NCI-H774 (cell line): ENCODE measurements around the gene CCDC183.
"Not testable (repeated sequence)": the region's sequence is repeated elsewhere in the genome, so short reads cannot be mapped to it uniquely, and the experiment has no call there.

Source experiments
- DNase-seq: peaks from one replicate; lab custom pipeline; 2025; lab: John Stamatoyannopoulos, UW

Gene CCDC183

GRCh38 chr9:136799854-136800657 is 3.9 kb downstream of the CCDC183 start:
- peak; percentile 95 for DNase-seq

DNA sequence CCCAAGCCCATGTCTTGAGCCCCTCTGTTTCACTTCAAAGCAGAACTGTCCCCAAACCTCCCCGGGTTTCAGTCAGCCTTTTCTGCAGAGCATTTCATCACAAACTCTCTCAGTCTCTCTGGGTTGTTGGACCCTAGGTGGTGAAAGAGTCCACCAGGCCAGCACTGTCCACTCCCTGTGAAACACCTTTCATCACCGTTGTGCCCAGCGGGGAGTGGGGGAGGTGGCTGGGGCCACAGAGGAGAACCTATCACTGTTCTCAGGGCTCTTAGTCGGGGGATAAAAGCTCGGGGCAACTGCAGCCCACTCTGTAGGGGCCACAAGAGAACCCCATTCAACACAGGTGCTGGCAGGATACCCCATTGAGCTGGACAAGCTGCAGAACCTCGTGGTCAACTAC is 6.2 kb downstream of the CCDC183 start:
- DNase-seq = no peak

- DNase-seq = not testable (repeated sequence)
Measured at GRCh38 chr9:136803009-136803550, 6.9 kb downstream of the CCDC183 start.

DNA sequence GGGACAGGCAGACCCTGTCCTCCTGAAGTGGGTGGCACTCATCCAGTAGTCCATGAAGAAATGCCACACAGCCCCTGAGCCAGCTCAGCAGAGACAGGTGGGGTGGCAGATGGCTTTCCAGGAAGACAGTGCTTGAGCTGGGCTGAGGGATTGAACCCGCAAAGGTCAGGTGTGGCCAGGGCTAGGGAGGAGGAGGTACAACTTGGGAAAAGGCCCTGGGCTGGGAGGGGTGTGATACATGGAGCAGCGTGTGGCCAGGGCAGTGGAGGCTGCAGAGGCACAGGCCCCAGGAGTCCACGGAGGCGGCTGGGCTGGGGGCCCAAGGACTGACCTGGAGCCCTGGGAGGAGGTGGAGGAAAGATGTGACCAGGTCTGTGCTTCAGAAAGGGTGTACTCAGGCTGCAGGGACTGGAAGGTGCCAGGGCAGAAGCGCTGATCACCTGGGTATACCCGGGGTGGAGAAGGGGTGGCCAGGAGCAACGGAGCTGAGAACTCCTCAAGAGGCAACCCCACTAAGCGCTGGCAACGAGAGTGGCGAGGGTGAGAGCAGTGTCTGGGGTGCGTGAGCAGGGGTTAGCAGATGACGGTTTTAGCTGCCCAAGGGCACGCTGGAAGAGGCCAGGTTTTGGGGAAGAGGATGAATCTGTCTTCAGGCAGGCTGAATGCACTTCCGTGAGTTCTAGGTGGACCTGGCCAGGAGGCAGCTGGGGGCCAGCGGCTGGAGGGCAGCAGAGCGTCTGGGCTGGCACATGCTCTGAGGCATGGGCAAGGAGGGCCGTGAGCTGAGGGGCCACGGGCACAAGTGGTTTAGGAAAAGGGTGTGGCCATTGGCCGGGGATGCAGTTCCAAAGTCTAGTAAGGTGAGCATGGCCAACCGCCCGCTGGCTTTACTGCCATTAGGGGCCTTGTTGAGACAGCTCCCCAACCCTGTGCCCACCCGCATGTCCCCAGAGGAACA is 7.7 kb downstream of the CCDC183 start:
- no peak for DNase-seq

GRCh38 chr9:136804509-136805206 is 8.5 kb downstream of the CCDC183 start:
- no peak for DNase-seq

DNA sequence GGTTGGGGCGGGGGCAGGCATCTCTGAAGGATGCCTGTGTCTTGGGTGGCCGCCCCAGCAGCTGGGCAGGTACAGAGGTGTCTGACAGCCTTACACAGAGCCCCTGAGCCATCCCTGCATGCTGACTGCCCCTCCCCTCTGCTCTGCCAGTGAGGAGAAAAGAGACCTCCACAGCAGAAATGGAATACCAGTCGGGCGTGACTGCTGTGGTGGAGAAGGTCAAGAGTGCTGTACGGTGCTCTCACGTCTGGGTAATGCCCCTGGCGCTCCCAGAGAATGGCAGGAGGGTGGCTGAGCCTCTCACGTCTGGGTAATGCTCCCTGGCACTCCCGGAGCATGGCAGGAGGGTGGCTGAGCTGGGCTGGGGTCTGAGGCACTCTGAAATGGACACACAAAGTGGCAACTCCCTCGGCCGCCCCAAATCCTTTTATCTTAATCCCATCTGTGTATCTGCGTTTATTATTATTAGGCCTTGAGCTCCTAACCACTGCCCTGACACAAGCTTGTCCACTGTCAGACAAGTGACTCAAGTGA is 9.1 kb downstream of the CCDC183 start:
- DNase-seq = no peak

DNA sequence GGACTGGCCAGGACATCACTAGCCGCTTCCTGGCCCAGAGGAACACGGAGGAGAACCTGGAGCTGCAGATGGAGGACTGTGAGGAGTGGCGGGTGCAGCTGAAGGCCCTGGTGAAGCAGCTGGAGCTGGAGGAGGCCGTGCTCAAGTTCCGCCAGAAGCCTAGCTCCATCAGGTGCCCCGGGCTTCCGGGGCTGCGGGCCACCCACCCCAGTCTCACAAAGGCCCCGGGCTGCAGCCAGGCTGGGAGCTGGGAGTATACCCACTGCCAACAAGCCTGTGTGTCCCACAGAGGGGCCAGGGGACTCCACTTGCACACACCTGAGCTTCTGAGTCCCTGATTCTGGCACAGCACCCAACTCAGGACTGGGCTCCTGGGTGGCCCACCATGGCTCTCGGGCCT is 9.9 kb downstream of the CCDC183 start:
- no peak for DNase-seq

GRCh38 chr9:136806631-136807201 is 10.6 kb downstream of the CCDC183 start:
- no peak for DNase-seq

GRCh38 chr9:136807281-136808074 is 11.3 kb downstream of the CCDC183 start, which contains the start of gene RABL6:
TSS of gene RABL6 (plus strand) at chr9:136807948. CDS start at chr9:136808197, 249 bp downstream.
- peak; percentile 85 for DNase-seq

DNA sequence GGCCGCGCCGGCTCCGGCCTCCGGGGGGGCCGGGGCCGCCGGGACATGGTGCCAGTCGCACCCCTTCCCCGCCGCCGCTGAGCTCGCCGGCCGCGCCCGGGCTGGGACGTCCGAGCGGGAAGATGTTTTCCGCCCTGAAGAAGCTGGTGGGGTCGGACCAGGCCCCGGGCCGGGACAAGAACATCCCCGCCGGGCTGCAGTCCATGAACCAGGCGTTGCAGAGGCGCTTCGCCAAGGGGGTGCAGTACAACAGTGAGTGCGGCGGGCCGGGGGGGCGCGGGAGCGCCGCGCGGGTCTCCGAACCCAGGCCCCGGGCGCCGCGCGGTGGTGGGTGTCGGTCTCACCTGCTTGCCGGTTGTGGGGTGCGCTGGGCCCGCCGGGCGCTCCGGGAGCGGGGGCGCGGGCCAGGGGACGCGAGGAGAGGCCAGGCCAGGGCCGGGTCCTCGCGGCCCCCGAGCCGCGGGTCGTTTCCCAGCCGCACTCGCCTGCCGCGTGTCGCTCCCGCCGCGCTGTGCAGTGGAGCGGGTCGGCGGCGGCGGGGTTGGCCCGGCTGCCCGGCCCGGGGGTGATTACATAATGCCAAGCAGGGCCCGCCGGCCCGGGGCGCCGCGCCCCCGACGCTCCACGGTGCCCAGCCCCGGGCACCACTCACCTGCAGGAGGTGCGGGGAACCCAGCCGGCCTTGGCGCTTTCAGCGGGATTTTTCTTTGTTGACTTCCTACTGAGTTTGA is 12.1 kb downstream of the CCDC183 start:
- DNase-seq = no peak

DNA sequence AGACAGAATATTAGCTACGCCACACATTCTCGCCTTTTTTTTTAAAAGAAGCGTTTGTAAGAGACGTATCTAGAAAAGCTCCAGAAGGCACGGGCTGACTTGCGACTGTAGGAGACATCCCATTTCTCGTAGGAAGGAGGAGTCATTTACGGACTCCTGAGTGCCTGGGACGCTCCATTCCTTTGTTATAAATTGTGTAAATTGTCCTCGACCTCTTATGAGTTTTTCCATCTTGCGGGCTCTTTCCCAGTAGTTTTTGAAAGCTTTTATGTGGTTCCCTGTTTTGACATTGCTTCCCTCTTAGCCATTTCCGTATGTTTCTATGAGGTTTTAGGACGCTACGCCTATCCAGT is 12.6 kb downstream of the CCDC183 start:
- DNase-seq = no peak

- no peak for DNase-seq
Measured at GRCh38 chr9:136814725-136815421, 18.7 kb downstream of the CCDC183 start.

GRCh38 chr9:136815422-136815782 is 19.3 kb downstream of the CCDC183 start:
- no peak for DNase-seq

GRCh38 chr9:136820971-136821825 is 25.1 kb downstream of the CCDC183 start:
- DNase-seq = no peak

DNA sequence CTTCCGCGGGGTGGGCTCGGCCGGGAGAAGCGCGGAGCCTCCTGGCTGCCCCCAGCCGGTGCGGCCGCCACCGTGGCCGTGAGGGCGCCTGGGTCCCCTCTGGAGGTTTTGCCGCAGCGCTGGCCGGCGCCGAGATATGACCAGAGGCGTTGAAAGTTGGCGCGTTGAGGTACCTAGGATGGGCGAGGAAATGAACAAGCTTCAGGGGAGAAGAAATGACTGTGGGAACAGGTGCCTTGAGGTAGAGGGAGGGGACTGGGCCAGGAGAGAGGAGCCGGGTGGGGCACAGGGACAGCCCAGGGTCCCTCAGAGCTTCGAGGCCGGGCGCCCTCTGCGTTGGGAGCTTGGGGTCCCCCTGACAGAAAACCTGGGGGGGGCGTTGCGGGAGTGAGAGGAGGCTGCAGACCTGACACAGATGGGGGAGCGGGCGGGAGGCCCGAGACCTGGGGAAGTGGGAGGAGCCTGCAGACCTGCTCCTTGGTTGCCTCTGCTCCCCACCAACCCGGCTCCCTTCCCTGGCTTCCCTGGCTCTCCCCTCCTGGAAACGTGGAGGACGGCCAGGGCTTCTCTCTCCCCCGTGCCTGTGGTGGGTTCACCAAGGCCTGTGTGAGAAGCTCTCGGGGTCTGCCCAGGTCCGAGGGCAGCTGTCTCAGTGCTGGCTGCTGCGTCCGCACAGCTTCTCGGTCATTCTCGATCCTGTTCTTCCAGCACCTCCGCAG is 25.8 kb downstream of the CCDC183 start:
- no peak for DNase-seq

DNA sequence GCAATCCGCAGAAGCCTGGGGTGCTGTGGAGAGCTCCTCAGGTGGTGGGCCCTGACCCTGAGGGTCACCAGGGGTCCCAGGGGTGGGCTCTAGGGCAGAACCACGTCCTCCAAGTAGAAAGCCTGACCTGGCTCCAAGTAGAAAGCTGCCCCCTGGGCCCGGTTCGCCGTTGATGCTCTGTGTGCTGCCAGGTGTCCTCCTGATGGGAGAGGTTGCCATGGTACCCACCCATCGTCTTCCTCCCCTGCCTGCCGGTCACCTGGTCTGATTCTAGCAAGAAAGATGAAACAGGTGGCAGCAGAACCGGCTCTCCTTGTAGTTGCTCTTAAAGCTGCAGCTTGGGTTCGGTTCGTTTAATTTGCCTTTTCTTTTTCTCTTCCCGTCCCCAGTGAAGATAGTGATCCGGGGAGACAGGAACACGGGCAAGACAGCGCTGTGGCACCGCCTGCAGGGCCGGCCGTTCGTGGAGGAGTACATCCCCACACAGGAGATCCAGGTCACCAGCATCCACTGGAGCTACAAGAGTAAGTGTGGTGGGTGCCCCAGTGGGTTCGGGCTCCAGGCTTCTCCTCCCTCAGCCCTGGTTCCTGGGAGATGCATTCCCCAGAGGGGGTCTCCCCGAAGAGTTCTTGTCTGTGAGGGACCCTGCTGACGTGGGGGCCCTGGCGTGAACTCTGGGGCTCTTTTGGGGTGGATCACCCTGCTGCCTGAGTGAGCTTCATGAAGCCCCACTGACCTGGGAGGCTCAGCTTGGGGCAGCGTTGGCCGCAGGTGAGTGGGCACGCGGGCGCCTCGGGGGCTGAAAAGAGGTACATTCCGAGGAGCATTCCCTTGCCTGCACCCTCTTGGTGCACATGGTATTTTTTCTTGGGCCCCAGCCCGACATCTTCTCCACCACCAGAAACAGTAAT is 27.3 kb downstream of the CCDC183 start:
- no peak for DNase-seq
